ENCODE measurements around the gene SETDB1.

GRCh38 chr1:150987924-150988323 is 61.8 kb downstream of the SETDB1 start:
- TF ChIP-seq CTCF (conservative IDR thresholded peaks at IDR 0.05; ENCODE audit: low read length) (no peak), EZH2phosphoT487 (IDR thresholded peaks at IDR 0.05; ENCODE audit: borderline replicate concordance) (no peak)

Measured in Loucy (cell line).